Measurements from ENCODE around the gene P4HA3. TPM values are rescaled to one million over a fixed set of nuclear protein-coding genes. Genes with fewer than 3 reads are reported as not detected.

P4HA3 gene
- total RNA-seq, 1 experiment from 2014 or later = 0.52 TPM

GRCh38 chr11:74322667-74323066 lies 11.2 kb upstream of the P4HA3 start:
- Histone ChIP-seq H3K4me3 (ENCODE audit: low read depth, low read length, poor library complexity, severe bottlenecking) (no peak overlapping the region), H3K27me3 (replicated peaks; ENCODE audit: insufficient read depth, low read depth, low read length, poor library complexity) (no peaks in the 10 kb centered on the region), H3K36me3 (ENCODE audit: insufficient read depth, low read length, poor library complexity, severe bottlenecking) (no peaks in the 10 kb centered on the region), H3K27ac (ENCODE audit: low read depth, low read length, poor library complexity, severe bottlenecking) (no peak overlapping the region), H3K4me1 (ENCODE audit: insufficient read depth, low read length, poor library complexity, severe bottlenecking) (peaks cover 13% of the 10 kb centered on the region), H3K9me3 (ENCODE audit: low read depth, low read length, poor library complexity, severe bottlenecking) (peaks cover 2% of the 10 kb centered on the region)
- TF ChIP-seq EZH2 (IDR thresholded peaks at IDR 0.05; ENCODE audit: borderline replicate concordance, low read depth, low read length, poor library complexity, severe bottlenecking) = no peak
- TF ChIP-seq CTCF (conservative IDR thresholded peaks at IDR 0.05; ENCODE audit: low read depth, low read length) = no peak
- CTCF ChIA-PET = no interaction called here
- intact Hi-C loops (cut with micrococcal nuclease; ENCODE audit: unreplicated experiment) = loop anchor here (5.0 to 10.0 kb wide), 3 partner anchors 65 to 358 kb away; no protein-coding TSS in a partner anchor
- POLR2A ChIA-PET (ENCODE audit: low non-redundant PET) = no interaction called here
- DNase-seq (ENCODE audit: low spot score) = no peak
- BruUV-seq (replicated peaks) = no TSS peak

- Histone ChIP-seq H3K9me3 (ENCODE audit: low read depth, low read length, poor library complexity, severe bottlenecking) (peaks cover 12% of the 10 kb centered on the region), H3K4me3 (ENCODE audit: low read depth, low read length, poor library complexity, severe bottlenecking) (no peak overlapping the region), H3K36me3 (ENCODE audit: insufficient read depth, low read length, poor library complexity, severe bottlenecking) (no peaks in the 10 kb centered on the region), H3K27ac (ENCODE audit: low read depth, low read length, poor library complexity, severe bottlenecking) (no peak overlapping the region), H3K4me1 (ENCODE audit: insufficient read depth, low read length, poor library complexity, severe bottlenecking) (peaks cover 13% of the 10 kb centered on the region), H3K27me3 (replicated peaks; ENCODE audit: insufficient read depth, low read depth, low read length, poor library complexity) (no peaks in the 10 kb centered on the region)
- ChIA-PET POLR2A (ENCODE audit: low non-redundant PET) (interaction anchor here (0.6 kb wide), 1 partner anchor 1004 kb away, joined by 3 read pairs; no protein-coding TSS in a partner anchor), CTCF (interaction anchor here (0.5 to 1.8 kb wide), 3 partner anchors 107 to 151 kb away, joined by 3 to 6 read pairs (median 5); no protein-coding TSS in a partner anchor)
- intact Hi-C loops (cut with micrococcal nuclease; ENCODE audit: unreplicated experiment) = loop anchor here (5.0 to 10.0 kb wide), 3 partner anchors 64 to 357 kb away; no protein-coding TSS in a partner anchor
- peak; percentile 57 for DNase-seq (ENCODE audit: low spot score)
- BruUV-seq (replicated peaks) = no TSS peak
- TF ChIP-seq CTCF (conservative IDR thresholded peaks at IDR 0.05; ENCODE audit: low read depth, low read length) = peak; percentile 84
- no peak for TF ChIP-seq EZH2 (IDR thresholded peaks at IDR 0.05; ENCODE audit: borderline replicate concordance, low read depth, low read length, poor library complexity, severe bottlenecking)
These were observed 10.2 kb upstream of the P4HA3 start for GRCh38 chr11:74321487-74322188.

- DNase-seq (ENCODE audit: low spot score) = peak; percentile 33
- no TSS peak for BruUV-seq (replicated peaks)
- Histone ChIP-seq H3K4me1 (ENCODE audit: insufficient read depth, low read length, poor library complexity, severe bottlenecking) (peaks cover 3% of the 10 kb centered on the region), H3K27ac (ENCODE audit: low read depth, low read length, poor library complexity, severe bottlenecking) (no peak overlapping the region), H3K9me3 (ENCODE audit: low read depth, low read length, poor library complexity, severe bottlenecking) (peaks cover 17% of the 10 kb centered on the region), H3K4me3 (ENCODE audit: low read depth, low read length, poor library complexity, severe bottlenecking) (no peak overlapping the region), H3K27me3 (replicated peaks; ENCODE audit: insufficient read depth, low read depth, low read length, poor library complexity) (no peaks in the 10 kb centered on the region), H3K36me3 (ENCODE audit: insufficient read depth, low read length, poor library complexity, severe bottlenecking) (no peaks in the 10 kb centered on the region)
- ChIA-PET CTCF (interaction anchor here (0.6 to 1.8 kb wide), 2 partner anchors 108 to 129 kb away, joined by 3 to 5 read pairs; no protein-coding TSS in a partner anchor), POLR2A (ENCODE audit: low non-redundant PET) (no interaction called here)
- intact Hi-C loops (cut with micrococcal nuclease; ENCODE audit: unreplicated experiment) = loop anchor here (5.0 to 10.0 kb wide), 3 partner anchors 63 to 356 kb away; no protein-coding TSS in a partner anchor
- TF ChIP-seq EZH2 (IDR thresholded peaks at IDR 0.05; ENCODE audit: borderline replicate concordance, low read depth, low read length, poor library complexity, severe bottlenecking) = no peak
- no peak for TF ChIP-seq CTCF (conservative IDR thresholded peaks at IDR 0.05; ENCODE audit: low read depth, low read length)
These were observed 9.1 kb upstream of the P4HA3 start for GRCh38 chr11:74320538-74320937.

Data from A673 (cell line).